Measurements from ENCODE around the gene LCN6. TPM values are rescaled to one million over a fixed set of nuclear protein-coding genes. Genes with fewer than 3 reads are reported as not detected.
A peak's percentile ranks its signal among the peaks of the same experiment; 100 is the strongest.
"Not testable (repeated sequence)": the region's sequence is repeated elsewhere in the genome, so short reads cannot be mapped to it uniquely, and the experiment has no call there.

Gene LCN6
- total and polyA plus RNA-seq, 10 of the 15 experiments (the other 5 are each of a cell fraction or from before 2014, with no cell fraction given): not detected

DNA sequence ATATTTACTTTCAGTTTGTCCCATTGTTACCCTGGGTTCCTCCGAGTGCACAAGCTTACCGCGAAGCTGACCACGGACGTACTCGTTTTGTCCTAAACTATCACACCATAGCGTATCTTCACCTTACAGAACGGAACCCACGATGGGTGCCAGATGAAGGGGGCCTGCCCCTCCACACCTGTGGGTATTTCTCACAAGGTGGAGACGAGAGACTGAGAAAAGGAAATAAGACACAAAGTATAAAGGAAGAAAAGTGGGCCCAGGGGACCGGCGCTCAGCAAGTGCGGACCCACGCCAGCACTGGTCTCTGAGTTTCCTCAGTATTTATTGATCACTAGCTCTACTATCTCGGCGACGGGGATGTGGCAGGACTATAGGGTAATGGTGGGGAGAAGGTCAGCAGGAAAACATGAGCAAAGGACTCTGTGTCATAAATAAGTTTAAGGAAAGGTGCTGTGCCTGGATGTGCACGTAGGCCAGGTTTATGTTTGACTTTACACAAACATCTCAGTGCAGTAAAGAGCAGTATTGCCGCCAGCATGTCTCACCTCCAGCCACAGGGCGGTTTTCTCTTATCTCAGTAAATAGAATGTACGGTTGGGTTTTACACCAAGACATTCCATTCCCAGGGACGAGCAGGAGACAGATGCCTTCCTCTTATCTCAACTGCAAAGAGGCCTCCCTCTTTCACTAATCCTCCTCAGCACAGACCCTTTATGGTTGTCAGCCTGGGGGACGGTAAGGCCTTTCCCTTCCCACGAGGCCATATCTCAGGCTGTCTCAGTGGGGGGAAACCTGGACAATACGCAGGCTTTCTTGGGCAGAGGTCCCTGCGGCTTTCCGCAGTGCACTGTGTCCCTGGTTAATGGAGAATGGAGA is 40.6 kb upstream of the LCN6 start:
- intact Hi-C loops (cut with micrococcal nuclease; ENCODE audit: unreplicated experiment): loop anchor here (5.0 kb wide), 1 partner anchor 448 kb away; no protein-coding TSS in a partner anchor
- ChIA-PET SMC1A (ENCODE audit: uncharacterized antibody, unreplicated experiment) (interaction anchor here (0.8 to 3.7 kb wide), 4 partner anchors 23 to 249 kb away, joined by 3 to 23 read pairs (median 12); no protein-coding TSS in a partner anchor), RAD21 (ENCODE audit: unreplicated experiment) (interaction anchor here (0.9 to 4.1 kb wide), 6 partner anchors 11 to 282 kb away, joined by 3 to 28 read pairs (median 6); partner anchors contain the start of gene SAPCD2), POLR2A (interaction anchor here (0.7 to 1.4 kb wide), 4 partner anchors 113 to 334 kb away, joined by 3 to 5 read pairs (median 4); no protein-coding TSS in a partner anchor), CTCF (interaction anchor here (1.1 to 13.1 kb wide), 15 partner anchors 11 to 278 kb away, joined by 3 to 163 read pairs (median 7); partner anchors contain the start of genes AJM1 and FUT7)
- H2AFZ ChIP-seq (ENCODE audit: control insufficient read depth, low read depth, low read length); H3K79me2 ChIP-seq (ENCODE audit: control insufficient read depth, insufficient read depth, low read length); H3K27ac ChIP-seq (ENCODE audit: control insufficient read depth, insufficient read depth); H4K20me1 ChIP-seq (ENCODE audit: control insufficient read depth, insufficient read depth); H3K36me3 ChIP-seq (ENCODE audit: control insufficient read depth in 2 of 2, insufficient read depth in 2 of 2, low read length in 1 of 2); BruUV-seq (replicated peaks); H3K9me3 ChIP-seq (replicated peaks; ENCODE audit: control insufficient read depth, insufficient read depth, low read length); H3K27me3 ChIP-seq (replicated peaks in 1 of 2; ENCODE audit: control insufficient read depth in 2 of 2, insufficient read depth in 2 of 2, low read length in 1 of 2); ATAC-seq; H3K4me3 ChIP-seq; FAIRE-seq; DNase-seq (ENCODE audit: low read depth, low spot score); in situ Hi-C loops (cut with MboI): not testable (repeated sequence)
- Histone ChIP-seq H3K4me2 (ENCODE audit: control insufficient read depth, insufficient read depth) (peak overlapping the region; percentile 17; the same call in 1 of the 2 replicates), H3K9ac (ENCODE audit: control insufficient read depth, insufficient read depth, low read length) (0 out of 2 replicates have a peak overlapping the region, but pooled peaks have one; percentile 12), H3K4me1 (ENCODE audit: control insufficient read depth, insufficient read depth, low read length) (peaks cover 10% of the 10 kb centered on the region)
- WGBS (ENCODE audit: insufficient coverage, insufficient replicate concordance, low lambda C conversion rate, missing lambda C conversion rate): 57% methylated on average over 27 of the region's 27 CpGs

DNA sequence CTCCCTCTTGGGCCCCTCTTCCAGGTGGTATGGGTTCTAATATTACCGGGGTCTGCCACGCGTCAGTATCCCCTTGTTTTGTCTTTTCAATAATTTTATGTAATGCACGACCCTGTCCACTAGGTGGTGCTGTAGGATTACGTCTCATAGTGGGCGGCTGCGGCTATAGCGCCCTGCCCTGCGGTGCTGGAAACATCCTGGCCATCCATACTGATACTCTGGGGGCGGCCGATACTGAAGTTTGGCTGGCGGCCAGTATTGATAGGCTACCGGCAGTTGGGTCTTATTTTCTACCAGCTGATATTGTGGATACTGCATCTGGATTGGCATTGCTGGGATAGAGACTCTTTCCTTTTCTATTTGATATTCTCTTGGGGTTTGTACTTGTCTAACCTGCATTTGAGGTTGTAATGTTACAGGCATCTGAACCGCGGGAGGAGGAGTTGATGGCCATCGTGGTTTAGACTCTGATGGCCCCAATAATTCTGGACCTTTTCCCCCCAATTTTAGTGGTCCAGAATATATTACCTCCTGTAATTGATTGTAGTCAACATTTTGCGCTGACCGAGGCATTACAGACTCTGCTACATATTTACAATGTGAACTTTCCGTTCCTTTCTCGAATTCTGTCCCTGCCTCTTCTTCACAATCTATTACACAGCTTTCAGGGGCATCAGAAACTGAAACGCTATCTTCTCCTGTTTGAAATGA is 39.5 kb upstream of the LCN6 start:
- no peaks in the 10 kb centered on the region for H3K36me3 ChIP-seq (ENCODE audit: control insufficient read depth in 2 of 2, insufficient read depth in 2 of 2, low read length in 1 of 2)
- H4K20me1 ChIP-seq (ENCODE audit: control insufficient read depth, insufficient read depth): peaks cover 2% of the 10 kb centered on the region; the same call in 1 of the 2 replicates
- no peak overlapping the region for H3K4me2 ChIP-seq (ENCODE audit: control insufficient read depth, insufficient read depth)
- DNase-seq (ENCODE audit: low read depth, low spot score): no peak
- no peak for FAIRE-seq
- peaks cover 10% of the 10 kb centered on the region for H3K4me1 ChIP-seq (ENCODE audit: control insufficient read depth, insufficient read depth, low read length)
- RAD21 ChIA-PET (ENCODE audit: unreplicated experiment): interaction anchor here (0.6 to 4.1 kb wide), 6 partner anchors 10 to 283 kb away, joined by 3 to 28 read pairs (median 5); partner anchors contain the start of gene SAPCD2
- POLR2A ChIA-PET: interaction anchor here (0.6 to 1.4 kb wide), 3 partner anchors 114 to 474 kb away, joined by 3 to 4 read pairs (median 3); no protein-coding TSS in a partner anchor
- WGBS (ENCODE audit: insufficient coverage, insufficient replicate concordance, low lambda C conversion rate, missing lambda C conversion rate): 12% methylated on average over 21 of the region's 21 CpGs
- H3K4me3 ChIP-seq: no peak overlapping the region
- no peak overlapping the region for H2AFZ ChIP-seq (ENCODE audit: control insufficient read depth, low read depth, low read length)
- H3K9ac ChIP-seq (ENCODE audit: control insufficient read depth, insufficient read depth, low read length): no peak overlapping the region
- CTCF ChIA-PET: interaction anchor here (1.0 to 13.1 kb wide), 18 partner anchors 9 to 449 kb away, joined by 3 to 163 read pairs (median 6); partner anchors contain the start of genes AJM1, FUT7 and PAXX
- no peak overlapping the region for H3K27ac ChIP-seq (ENCODE audit: control insufficient read depth, insufficient read depth)
- no TSS peak for BruUV-seq (replicated peaks)
- in situ Hi-C loops (cut with MboI): no loop called here
- intact Hi-C loops (cut with micrococcal nuclease; ENCODE audit: unreplicated experiment): loop anchor here (1.0 to 5.0 kb wide), 3 partner anchors 247 to 449 kb away; no protein-coding TSS in a partner anchor
- H3K9me3 ChIP-seq (replicated peaks; ENCODE audit: control insufficient read depth, insufficient read depth, low read length): no peaks in the 10 kb centered on the region
- peaks cover 2% of the 10 kb centered on the region; the same call in 1 of the 2 replicates for H3K79me2 ChIP-seq (ENCODE audit: control insufficient read depth, insufficient read depth, low read length)
- ATAC-seq: peak; percentile 8; the same call in 2 of the 3 replicates
- SMC1A ChIA-PET (ENCODE audit: uncharacterized antibody, unreplicated experiment): interaction anchor here (0.8 to 3.7 kb wide), 6 partner anchors 10 to 261 kb away, joined by 3 to 23 read pairs (median 4); no protein-coding TSS in a partner anchor
- H3K27me3 ChIP-seq (replicated peaks in 1 of 2; ENCODE audit: control insufficient read depth in 2 of 2, insufficient read depth in 2 of 2, low read length in 1 of 2): no peaks in the 10 kb centered on the region
- TF ChIP-seq ZZZ3 (IDR thresholded peaks at IDR 0.05; ENCODE audit: control insufficient read depth, insufficient read length, low read depth): no peak
- TF ChIP-seq, protein P1, sequence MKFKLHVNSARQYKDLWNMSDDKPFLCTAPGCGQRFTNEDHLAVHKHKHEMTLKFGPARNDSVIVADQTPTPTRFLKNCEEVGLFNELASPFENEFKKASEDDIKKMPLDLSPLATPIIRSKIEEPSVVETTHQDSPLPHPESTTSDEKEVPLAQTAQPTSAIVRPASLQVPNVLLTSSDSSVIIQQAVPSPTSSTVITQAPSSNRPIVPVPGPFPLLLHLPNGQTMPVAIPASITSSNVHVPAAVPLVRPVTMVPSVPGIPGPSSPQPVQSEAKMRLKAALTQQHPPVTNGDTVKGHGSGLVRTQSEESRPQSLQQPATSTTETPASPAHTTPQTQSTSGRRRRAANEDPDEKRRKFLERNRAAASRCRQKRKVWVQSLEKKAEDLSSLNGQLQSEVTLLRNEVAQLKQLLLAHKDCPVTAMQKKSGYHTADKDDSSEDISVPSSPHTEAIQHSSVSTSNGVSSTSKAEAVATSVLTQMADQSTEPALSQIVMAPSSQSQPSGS (IDR thresholded peaks at IDR 0.05; ENCODE audit: low read length): no peak
- TF ChIP-seq DPF2 (IDR thresholded peaks at IDR 0.05): no peak
- TF ChIP-seq SREBF2 (IDR thresholded peaks at IDR 0.05; ENCODE audit: low read length): no peak
- no peak; the same call in 1 of the 2 replicates for TF ChIP-seq SMARCA5 (IDR thresholded peaks at IDR 0.05)
- TF ChIP-seq GATAD2B (conservative IDR thresholded peaks at IDR 0.05; ENCODE audit: low read depth): 0 out of 2 replicates have a peak, but pooled peaks have one; percentile 31
- TF ChIP-seq RAD21 (IDR thresholded peaks at IDR 0.05; ENCODE audit: insufficient read depth, low read depth, low read length): peak; percentile 88
- peak; percentile 61; the same call in 1 of the 2 replicates for TF ChIP-seq RB1 (IDR thresholded peaks at IDR 0.05; ENCODE audit: borderline replicate concordance)
- peak in 1 of 2 experiments; percentile 27; a peak in 1 of 4 replicates for TF ChIP-seq IKZF2 (IDR thresholded peaks at IDR 0.05)
- peak; percentile 49; the same call in 1 of the 3 replicates for TF ChIP-seq POU2F2 (IDR thresholded peaks at IDR 0.05; ENCODE audit: borderline replicate concordance, low read depth, low read length)
- TF ChIP-seq SIN3A (IDR thresholded peaks at IDR 0.05; ENCODE audit: low read depth, low read length): no peak
